ENCODE results near the gene MAPK8. TPM values are rescaled to one million over a fixed set of nuclear protein-coding genes. Genes with fewer than 3 reads are reported as not detected.

The MAPK8 gene
- total and polyA plus RNA-seq, 2 of the 4 experiments (the other 2 are of a cell fraction), result 41.5 to 54.7 TPM

DNA sequence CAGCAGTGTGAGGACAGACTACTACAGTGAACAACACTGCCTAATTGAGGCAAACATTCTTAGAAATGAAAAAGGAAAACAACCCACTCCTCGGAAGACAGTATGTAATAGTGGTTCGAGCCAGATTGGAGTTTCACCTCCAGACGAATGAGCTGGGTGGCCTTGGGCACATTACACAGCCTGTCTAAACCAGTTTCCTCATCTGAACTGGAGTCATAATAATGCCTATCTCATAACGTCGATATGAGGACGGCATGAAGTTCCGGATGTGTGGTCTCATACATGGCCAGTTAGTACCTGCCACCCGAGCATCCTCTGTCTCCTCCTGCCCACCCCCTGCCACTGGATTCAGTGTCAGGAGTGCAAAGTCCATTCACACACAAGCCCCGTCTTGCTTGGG lies 16.2 kb upstream of the MAPK8 start:
- no peak overlapping the region for H4K8ac ChIP-seq (ENCODE audit: low read depth in 2 of 2, low read length in 2 of 2)
- 81% methylated on average over 6 of the region's 9 CpGs; no CpG with 5 or more reads in 1 of the 2 experiments for WGBS, 2 experiments (ENCODE audit: extremely low coverage in 2 of 2, insufficient read length in 1 of 2)
- H2BK5ac ChIP-seq (ENCODE audit: low read depth, low read length, poor library complexity, severe bottlenecking), result no peak overlapping the region
- dilution Hi-C loops (cut with HindIII; ENCODE audit: low sequenced_read_pairs, unreplicated experiment) (no loop called here), in situ Hi-C loops (cut with MboI; ENCODE audit: low sequenced_read_pairs) (no loop called here), intact Hi-C loops (cut with micrococcal nuclease) (no loop called here)
- CTCF ChIA-PET, result interaction anchor here (0.6 to 1.1 kb wide), 6 partner anchors 8 to 1729 kb away, joined by 3 to 5 read pairs (median 3); no protein-coding TSS in a partner anchor
- no peak overlapping the region for H2AK9ac ChIP-seq (replicated peaks; ENCODE audit: low read depth, low read length, poor library complexity)
- ATAC-seq (ENCODE audit: low read depth) (no peak), DNase-seq (no peak)
- H3K9ac ChIP-seq (ENCODE audit: low read depth, low read length), result no peak overlapping the region
- no peaks in the 10 kb centered on the region for H3K9me1 ChIP-seq (ENCODE audit: insufficient read depth, low read length)
- H3K4me3 ChIP-seq (ENCODE audit: insufficient read depth, low read depth, low read length), result no peak overlapping the region
- no peak overlapping the region for H3K4ac ChIP-seq (ENCODE audit: low read depth, low read length)
- TF ChIP-seq, protein P1, sequence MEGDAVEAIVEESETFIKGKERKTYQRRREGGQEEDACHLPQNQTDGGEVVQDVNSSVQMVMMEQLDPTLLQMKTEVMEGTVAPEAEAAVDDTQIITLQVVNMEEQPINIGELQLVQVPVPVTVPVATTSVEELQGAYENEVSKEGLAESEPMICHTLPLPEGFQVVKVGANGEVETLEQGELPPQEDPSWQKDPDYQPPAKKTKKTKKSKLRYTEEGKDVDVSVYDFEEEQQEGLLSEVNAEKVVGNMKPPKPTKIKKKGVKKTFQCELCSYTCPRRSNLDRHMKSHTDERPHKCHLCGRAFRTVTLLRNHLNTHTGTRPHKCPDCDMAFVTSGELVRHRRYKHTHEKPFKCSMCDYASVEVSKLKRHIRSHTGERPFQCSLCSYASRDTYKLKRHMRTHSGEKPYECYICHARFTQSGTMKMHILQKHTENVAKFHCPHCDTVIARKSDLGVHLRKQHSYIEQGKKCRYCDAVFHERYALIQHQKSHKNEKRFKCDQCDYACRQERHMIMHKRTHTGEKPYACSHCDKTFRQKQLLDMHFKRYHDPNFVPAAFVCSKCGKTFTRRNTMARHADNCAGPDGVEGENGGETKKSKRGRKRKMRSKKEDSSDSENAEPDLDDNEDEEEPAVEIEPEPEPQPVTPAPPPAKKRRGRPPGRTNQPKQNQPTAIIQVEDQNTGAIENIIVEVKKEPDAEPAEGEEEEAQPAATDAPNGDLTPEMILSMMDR (conservative IDR thresholded peaks at IDR 0.05; ENCODE audit: low read depth, low read length), result no peak
- no peak overlapping the region for H2AK5ac ChIP-seq (ENCODE audit: low read depth, low read length)
- no peak overlapping the region for H2BK15ac ChIP-seq (ENCODE audit: low read depth, low read length)
- H3K79me1 ChIP-seq (ENCODE audit: low read depth in 1 of 2, low read length in 2 of 2), result no peaks in the 10 kb centered on the region
- no peak overlapping the region for H3K18ac ChIP-seq (ENCODE audit: low read depth, low read length)
- H4K5ac ChIP-seq (ENCODE audit: low read depth, low read length), result no peak overlapping the region
- H3K4me2 ChIP-seq (ENCODE audit: low read depth, low read length), result no peak overlapping the region
- peaks cover 4% of the 10 kb centered on the region; the same call in 1 of the 2 replicates for H3K9me3 ChIP-seq (ENCODE audit: control insufficient read depth, insufficient read depth, low read length)
- peaks cover 39% of the 10 kb centered on the region for H3K27me3 ChIP-seq (ENCODE audit: control insufficient read depth, insufficient read depth, low read length)
- H2AFZ ChIP-seq (replicated peaks; ENCODE audit: low read length, poor library complexity), result no peak overlapping the region
- H3K36me3 ChIP-seq (ENCODE audit: control insufficient read depth, insufficient read depth, low read length), result no peaks in the 10 kb centered on the region
- no peak overlapping the region for H3K56ac ChIP-seq (ENCODE audit: extremely low read depth, insufficient read depth, low read length)
- no peak overlapping the region for H3K23ac ChIP-seq (ENCODE audit: low read depth, low read length)
- BruUV-seq (replicated peaks), result no TSS peak
- no peak overlapping the region for H4K91ac ChIP-seq (ENCODE audit: insufficient read depth, low read depth, low read length)
- H3K4me1 ChIP-seq (ENCODE audit: control insufficient read depth, insufficient read depth, low read length), result no peaks in the 10 kb centered on the region
- no peak overlapping the region for H3K27ac ChIP-seq (ENCODE audit: insufficient read depth, low read length)
- no peak overlapping the region for H3K14ac ChIP-seq (replicated peaks; ENCODE audit: low read depth, low read length)
- H4K20me1 ChIP-seq (ENCODE audit: insufficient read depth, low read length), result no peaks in the 10 kb centered on the region
- no peak overlapping the region for H2BK120ac ChIP-seq (ENCODE audit: low read depth, low read length)
- no peak overlapping the region for H2BK20ac ChIP-seq (ENCODE audit: low read depth, low read length)
- POLR2A ChIA-PET (ENCODE audit: unreplicated experiment), result no interaction called here

Data from IMR-90 (cell line).